ENCODE measurements around the gene FDXACB1. TPM values are rescaled to one million over a fixed set of nuclear protein-coding genes. Genes with fewer than 3 reads are reported as not detected.
A peak's percentile ranks its signal among the peaks of the same experiment; 100 is the strongest.
"Not testable (repeated sequence)": the region's sequence is repeated elsewhere in the genome, so short reads cannot be mapped to it uniquely, and the experiment has no call there.

Gene FDXACB1
- total RNA-seq, 2 donors from 2014 or later, result 0.90 to 2.0 TPM

DNA sequence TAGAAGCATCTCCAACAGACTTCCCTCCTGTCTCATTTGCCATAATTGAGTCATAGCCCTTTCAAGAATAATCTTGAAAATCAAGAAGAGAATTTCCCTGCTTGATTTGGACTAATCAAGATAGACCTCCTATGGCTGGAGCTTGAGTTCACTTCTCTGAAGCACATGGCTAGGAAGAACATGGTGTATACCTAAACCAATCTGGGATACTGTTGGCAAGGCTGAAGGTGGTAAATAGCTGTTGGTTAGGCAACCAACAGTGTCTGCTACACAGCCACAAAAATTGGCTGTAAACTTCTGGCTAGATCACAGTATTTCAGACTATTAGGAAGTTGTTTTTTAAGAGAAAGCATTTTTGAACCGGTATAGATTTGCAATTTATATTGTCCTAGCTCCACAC, 27.7 kb upstream of the FDXACB1 start:
- Histone ChIP-seq H3K27me3 (no peaks in the 10 kb centered on the region), H3K36me3 (peaks cover 35% of the 10 kb centered on the region), H3K4me3 (no peak overlapping the region), H3K9me3 (no peaks in the 10 kb centered on the region), H3K4me1 (no peaks in the 10 kb centered on the region), H3K27ac (peak overlapping the region; percentile 98 to 100)
- TF ChIP-seq, protein P1, sequence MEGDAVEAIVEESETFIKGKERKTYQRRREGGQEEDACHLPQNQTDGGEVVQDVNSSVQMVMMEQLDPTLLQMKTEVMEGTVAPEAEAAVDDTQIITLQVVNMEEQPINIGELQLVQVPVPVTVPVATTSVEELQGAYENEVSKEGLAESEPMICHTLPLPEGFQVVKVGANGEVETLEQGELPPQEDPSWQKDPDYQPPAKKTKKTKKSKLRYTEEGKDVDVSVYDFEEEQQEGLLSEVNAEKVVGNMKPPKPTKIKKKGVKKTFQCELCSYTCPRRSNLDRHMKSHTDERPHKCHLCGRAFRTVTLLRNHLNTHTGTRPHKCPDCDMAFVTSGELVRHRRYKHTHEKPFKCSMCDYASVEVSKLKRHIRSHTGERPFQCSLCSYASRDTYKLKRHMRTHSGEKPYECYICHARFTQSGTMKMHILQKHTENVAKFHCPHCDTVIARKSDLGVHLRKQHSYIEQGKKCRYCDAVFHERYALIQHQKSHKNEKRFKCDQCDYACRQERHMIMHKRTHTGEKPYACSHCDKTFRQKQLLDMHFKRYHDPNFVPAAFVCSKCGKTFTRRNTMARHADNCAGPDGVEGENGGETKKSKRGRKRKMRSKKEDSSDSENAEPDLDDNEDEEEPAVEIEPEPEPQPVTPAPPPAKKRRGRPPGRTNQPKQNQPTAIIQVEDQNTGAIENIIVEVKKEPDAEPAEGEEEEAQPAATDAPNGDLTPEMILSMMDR (IDR thresholded peaks at IDR 0.05), result no peak
- no peak for DNase-seq (ENCODE audit: low spot score)

DNA sequence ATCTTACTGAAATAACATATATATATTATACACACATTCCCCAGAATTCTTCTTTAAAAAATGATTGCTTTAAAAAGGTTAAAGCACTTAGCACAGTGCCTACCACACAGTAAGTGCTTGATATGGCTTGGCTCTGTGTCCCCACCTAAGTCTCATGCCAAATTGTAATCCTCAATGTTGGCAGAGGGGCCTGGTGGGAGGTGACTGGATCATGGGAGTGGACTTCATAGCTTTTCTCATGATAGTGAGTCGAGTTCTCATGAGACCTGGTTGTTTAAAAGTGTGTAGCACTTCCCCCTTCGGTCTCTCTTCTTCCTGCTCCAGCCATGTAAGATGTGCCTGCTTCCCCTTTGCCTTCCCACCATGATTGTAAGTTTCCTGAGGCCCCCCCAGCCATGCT, 26.4 kb upstream of the FDXACB1 start:
- no peaks in the 10 kb centered on the region for H3K9me3 ChIP-seq
- no peaks in the 10 kb centered on the region for H3K27me3 ChIP-seq
- TF ChIP-seq, protein P1 (IDR thresholded peaks at IDR 0.05), result no peak
- H3K4me1 ChIP-seq, result no peaks in the 10 kb centered on the region
- peaks cover 27% of the 10 kb centered on the region for H3K36me3 ChIP-seq
- H3K27ac ChIP-seq, result peak overlapping the region; percentile 98 to 100
- DNase-seq (ENCODE audit: low spot score), result no peak
- H3K4me3 ChIP-seq, result no peak overlapping the region

DNA sequence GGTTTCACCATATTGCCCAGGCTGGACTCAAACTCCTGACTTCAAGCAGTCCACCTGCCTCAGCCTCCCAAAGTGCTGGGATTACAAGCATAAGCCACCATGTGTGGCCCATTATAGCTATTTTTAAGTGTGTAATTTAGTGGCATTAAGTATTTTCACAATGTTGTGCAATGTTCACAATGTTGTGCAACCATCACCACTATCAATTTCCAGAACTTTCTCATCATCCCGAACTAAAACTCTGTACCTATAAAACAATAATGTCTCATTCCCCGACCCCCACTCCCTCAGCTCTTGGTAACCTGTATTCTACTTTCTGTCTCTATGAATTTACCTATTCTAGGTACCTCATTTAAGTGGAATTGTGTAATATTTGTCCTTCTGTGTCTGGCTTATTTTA, 7.9 kb upstream of the FDXACB1 start:
- Histone ChIP-seq H3K4me1 (no peaks in the 10 kb centered on the region), H3K27me3 (no peaks in the 10 kb centered on the region), H3K36me3 (no peaks in the 10 kb centered on the region), H3K4me3 (no peak overlapping the region), H3K27ac (no peak overlapping the region), H3K9me3 (no peaks in the 10 kb centered on the region)
- TF ChIP-seq, protein P1 (IDR thresholded peaks at IDR 0.05), result no peak
- DNase-seq (ENCODE audit: low spot score), result no peak

DNA sequence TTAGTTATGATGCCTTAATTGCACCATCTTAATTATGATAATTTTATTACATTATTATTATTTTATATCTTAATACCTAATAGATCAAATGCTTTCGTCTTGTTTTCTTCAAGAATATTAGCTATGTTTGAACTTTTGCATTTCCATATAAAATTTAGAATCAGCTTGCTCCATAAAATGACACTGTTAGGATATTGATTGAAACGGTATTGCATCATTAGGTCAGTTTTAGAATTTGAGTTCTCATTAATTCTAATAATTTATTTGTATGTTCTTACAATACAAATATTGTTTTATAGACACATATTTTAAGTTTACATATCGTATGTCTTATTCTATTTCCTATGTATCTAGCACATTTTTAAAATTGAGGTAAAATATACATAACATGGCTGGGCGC, 7.1 kb upstream of the FDXACB1 start:
- Histone ChIP-seq H3K27ac (no peak overlapping the region), H3K4me1 (no peaks in the 10 kb centered on the region), H3K27me3 (no peaks in the 10 kb centered on the region), H3K36me3 (no peaks in the 10 kb centered on the region), H3K4me3 (no peak overlapping the region), H3K9me3 (no peaks in the 10 kb centered on the region)
- TF ChIP-seq, protein P1 (IDR thresholded peaks at IDR 0.05), result no peak
- no peak for DNase-seq (ENCODE audit: low spot score)

DNA sequence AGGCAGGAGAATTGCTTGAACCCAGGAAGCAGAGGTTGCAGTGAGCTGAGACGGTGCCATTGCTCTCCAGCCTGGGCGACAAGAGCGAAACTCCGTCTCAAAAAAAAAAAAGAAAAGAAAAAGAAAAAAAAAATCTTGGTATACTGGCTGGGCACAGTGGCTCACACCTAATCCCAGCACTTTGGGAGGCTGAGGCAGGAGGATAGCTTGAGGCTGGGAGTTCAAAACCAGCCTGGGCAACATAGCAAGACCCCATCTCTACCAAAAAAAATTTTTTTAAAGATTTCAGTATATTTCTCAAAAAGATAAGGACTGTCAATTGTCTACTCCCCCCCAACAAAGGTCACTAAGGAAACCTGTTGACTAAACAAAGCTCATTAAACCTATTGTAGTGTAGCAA, 6.1 kb upstream of the FDXACB1 start:
- not testable (repeated sequence) for H3K27ac ChIP-seq; H3K4me1 ChIP-seq; DNase-seq (ENCODE audit: low spot score); H3K4me3 ChIP-seq; H3K36me3 ChIP-seq; H3K9me3 ChIP-seq; H3K27me3 ChIP-seq

DNA sequence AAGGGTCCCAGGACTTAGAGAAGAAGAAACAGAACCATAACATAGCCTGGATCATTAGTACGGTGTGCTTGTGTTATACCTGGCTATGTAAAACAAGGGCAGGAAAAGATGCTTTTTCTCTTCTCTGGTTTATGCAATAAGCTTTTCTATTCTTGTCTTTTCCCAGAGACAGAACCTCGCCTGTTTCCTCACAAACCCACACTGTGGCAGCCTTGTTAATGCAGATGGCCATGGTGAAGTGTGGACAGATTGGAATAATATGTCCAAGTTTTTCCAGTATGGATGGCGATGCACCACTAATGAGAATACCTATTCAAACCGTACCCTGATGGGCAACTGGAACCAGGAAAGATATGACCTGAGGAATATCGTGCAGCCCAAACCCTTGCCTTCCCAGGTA, 3.2 kb upstream of the FDXACB1 start:
- Histone ChIP-seq H3K27ac (no peak overlapping the region), H3K4me1 (peaks cover 0 to 14% of the 10 kb centered on the region in 2 donors), H3K9me3 (no peaks in the 10 kb centered on the region), H3K36me3 (no peaks in the 10 kb centered on the region), H3K27me3 (no peaks in the 10 kb centered on the region), H3K4me3 (no peak overlapping the region)
- DNase-seq (ENCODE audit: low spot score), result no peak
- TF ChIP-seq, protein P1 (IDR thresholded peaks at IDR 0.05), result no peak

All from right atrium auricular region (tissue), 2 donors.